HepG2 (cell line): Measurements from ENCODE around the gene VEZF1. TPM values are rescaled to one million over a fixed set of nuclear protein-coding genes. Genes with fewer than 3 reads are reported as not detected.

Experiments used
- CENPT ChIP-seq: sonication (generic); formaldehyde crosslinking; IDR thresholded peaks from 2 replicates; pipeline ENCODE4 v1.8.0; 2022; ENCODE audit warnings: low read depth, mild to moderate bottlenecking, moderate library complexity, missing genetic modification reagents
- HNF1A ChIP-seq, 2 experiments: sonication (generic) in 1 of 2; formaldehyde crosslinking in 1 of 2; IDR thresholded peaks; 2 replicates each; pipeline versions ENCODE4 v1.4.0 to v1.6.1; 2016 to 2020; ENCODE audit warnings: borderline replicate concordance in 1 of 2, low read depth in 1 of 2, mild to moderate bottlenecking in 1 of 2, missing genetic modification reagents in 1 of 2
- KAT7 ChIP-seq: IDR thresholded peaks from 2 replicates; pipeline ENCODE4 v1.6.1; 2018; ENCODE audit warnings: borderline replicate concordance, missing compliant biosample characterization
- MBNL3 ChIP-seq: fragments of 250-450 bp; sonication (Bioruptor Pico); conservative IDR thresholded peaks from 2 replicates; pipeline ENCODE4 v1.8.0; 2022; ENCODE audit warnings: mild to moderate bottlenecking, inconsistent platforms
- MTA3 ChIP-seq: sonication (generic); formaldehyde crosslinking; IDR thresholded peaks from 2 replicates; pipeline ENCODE4 v1.4.0; 2020; ENCODE audit warnings: missing genetic modification reagents
- MXD4 ChIP-seq: IDR thresholded peaks from 2 replicates; pipeline ENCODE4 v1.6.1; 2016; ENCODE audit warnings: mild to moderate bottlenecking, missing biosample characterization, missing genetic modification reagents
- NCOR1 ChIP-seq: fragments of 200-600 bp; sonication (generic); IDR thresholded peaks from 2 replicates; pipeline ENCODE4 v1.7.0; 2017; ENCODE audit warnings: antibody characterized with exemption, low read length, borderline replicate concordance
- NR2C2 ChIP-seq: sonication (generic); formaldehyde crosslinking; IDR thresholded peaks from 2 replicates; pipeline ENCODE4 v1.4.0; 2020; ENCODE audit warnings: missing genetic modification reagents, mild to moderate bottlenecking, moderate library complexity, borderline replicate concordance
- ZBTB38 ChIP-seq: sonication (generic); formaldehyde crosslinking; IDR thresholded peaks from 2 replicates; pipeline ENCODE4 v1.5.1; 2020; ENCODE audit warnings: mild to moderate bottlenecking, missing genetic modification reagents
- ZFX ChIP-seq: sonication (generic); formaldehyde crosslinking; IDR thresholded peaks from 2 replicates; pipeline ENCODE4 v1.4.0; 2020; ENCODE audit warnings: mild to moderate bottlenecking, low read depth, missing genetic modification reagents, moderate library complexity
- ZNF274 ChIP-seq: sonication (generic); formaldehyde crosslinking; IDR thresholded peaks from 2 replicates; pipeline ENCODE4 v1.5.1; 2020; ENCODE audit warnings: mild to moderate bottlenecking, missing genetic modification reagents
- ZNF362 ChIP-seq: sonication (generic); formaldehyde crosslinking; IDR thresholded peaks from 2 replicates; pipeline ENCODE4 v1.4.0; 2020; ENCODE audit warnings: missing genetic modification reagents, mild to moderate bottlenecking, borderline replicate concordance
- polyA plus RNA-seq, 8 experiments: library from polyadenylated mRNA; depleted of rRNA in 3 of 8; stranded (reverse) in 7 of 8; unstranded in 1 of 8; fragments of >200 nt; fragmentation: Illumina TruSeq in 4 of 8; extraction: Trizol in 4 of 8; gene quantifications; 2 replicates each; pipeline versions ENCODE4 v1.2.1 to v1.2.3, GENCODE V29; 2011 to 2016; ENCODE audit warnings: low read depth in 4 of 8, missing spikeins in 1 of 8, mixed read lengths in 1 of 8; ENCODE audit not compliant: insufficient read depth in 1 of 8
- total RNA-seq, 5 experiments: library from RNA; depleted of rRNA; stranded (reverse); fragments of >200 nt; fragmentation: Illumina TruSeq; extraction: Trizol; gene quantifications; 2 replicates each; pipeline ENCODE4 v1.2.3, GENCODE V29; 2016; ENCODE audit warnings: low read depth in 1 of 5
- TF ChIP-seq, protein P1 (sequence below): sonication (generic); IDR thresholded peaks from 2 replicates; pipeline ENCODE4 v1.6.1; 2016; ENCODE audit warnings: low read depth, borderline replicate concordance
- TF ChIP-seq, protein P2 (sequence below): sonication (generic); formaldehyde crosslinking; IDR thresholded peaks from 2 replicates; pipeline ENCODE4 v1.4.0; 2020; ENCODE audit warnings: missing genetic modification reagents, borderline replicate concordance
- TF ChIP-seq, protein P3 (sequence below): sonication (generic); formaldehyde crosslinking; IDR thresholded peaks from 2 replicates; pipeline ENCODE4 v1.8.1; 2023; ENCODE audit warnings: mild to moderate bottlenecking, missing genetic modification reagents

Gene VEZF1
- total and polyA plus RNA-seq, 2 of the 13 experiments (the other 11 are each of a cell fraction or from before 2014, with no cell fraction given), result 45.9 to 49.7 TPM

GRCh38 chr17:57988301-57989250 is 522 bp upstream of the VEZF1 start (continued):
- TF ChIP-seq MXD4 (CRISPR knock-in tag) (peak; percentile 7; the same call in 1 of the 2 replicates), CENPT (CRISPR knock-in tag) (no peak), NR2C2 (peak; percentile 35), NCOR1 (no peak), MBNL3 (CRISPR knock-in tag) (no peak), ZFX (CRISPR knock-in tag) (peak; percentile 31; the same call in 1 of the 2 replicates), KAT7 (CRISPR knock-in tag) (no peak), ZNF362 (CRISPR knock-in tag) (0 out of 2 replicates have a peak, but pooled peaks have one; percentile 48), ZBTB38 (CRISPR knock-in tag) (no peak; the same call in 1 of the 2 replicates), ZNF274 (CRISPR knock-in tag) (no peak), MTA3 (CRISPR knock-in tag) (no peak), HNF1A (IDR thresholded peaks at IDR 0.05; ENCODE audit: low read depth) (no peak), HNF1A (CRISPR knock-in tag; IDR thresholded peaks at IDR 0.05; ENCODE audit: borderline replicate concordance) (no peak)
- TF ChIP-seq, protein P1, sequence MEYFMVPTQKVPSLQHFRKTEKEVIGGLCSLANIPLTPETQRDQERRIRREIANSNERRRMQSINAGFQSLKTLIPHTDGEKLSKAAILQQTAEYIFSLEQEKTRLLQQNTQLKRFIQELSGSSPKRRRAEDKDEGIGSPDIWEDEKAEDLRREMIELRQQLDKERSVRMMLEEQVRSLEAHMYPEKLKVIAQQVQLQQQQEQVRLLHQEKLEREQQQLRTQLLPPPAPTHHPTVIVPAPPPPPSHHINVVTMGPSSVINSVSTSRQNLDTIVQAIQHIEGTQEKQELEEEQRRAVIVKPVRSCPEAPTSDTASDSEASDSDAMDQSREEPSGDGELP, result peak; percentile 65; the same call in 1 of the 2 replicates
- TF ChIP-seq, protein P2, sequence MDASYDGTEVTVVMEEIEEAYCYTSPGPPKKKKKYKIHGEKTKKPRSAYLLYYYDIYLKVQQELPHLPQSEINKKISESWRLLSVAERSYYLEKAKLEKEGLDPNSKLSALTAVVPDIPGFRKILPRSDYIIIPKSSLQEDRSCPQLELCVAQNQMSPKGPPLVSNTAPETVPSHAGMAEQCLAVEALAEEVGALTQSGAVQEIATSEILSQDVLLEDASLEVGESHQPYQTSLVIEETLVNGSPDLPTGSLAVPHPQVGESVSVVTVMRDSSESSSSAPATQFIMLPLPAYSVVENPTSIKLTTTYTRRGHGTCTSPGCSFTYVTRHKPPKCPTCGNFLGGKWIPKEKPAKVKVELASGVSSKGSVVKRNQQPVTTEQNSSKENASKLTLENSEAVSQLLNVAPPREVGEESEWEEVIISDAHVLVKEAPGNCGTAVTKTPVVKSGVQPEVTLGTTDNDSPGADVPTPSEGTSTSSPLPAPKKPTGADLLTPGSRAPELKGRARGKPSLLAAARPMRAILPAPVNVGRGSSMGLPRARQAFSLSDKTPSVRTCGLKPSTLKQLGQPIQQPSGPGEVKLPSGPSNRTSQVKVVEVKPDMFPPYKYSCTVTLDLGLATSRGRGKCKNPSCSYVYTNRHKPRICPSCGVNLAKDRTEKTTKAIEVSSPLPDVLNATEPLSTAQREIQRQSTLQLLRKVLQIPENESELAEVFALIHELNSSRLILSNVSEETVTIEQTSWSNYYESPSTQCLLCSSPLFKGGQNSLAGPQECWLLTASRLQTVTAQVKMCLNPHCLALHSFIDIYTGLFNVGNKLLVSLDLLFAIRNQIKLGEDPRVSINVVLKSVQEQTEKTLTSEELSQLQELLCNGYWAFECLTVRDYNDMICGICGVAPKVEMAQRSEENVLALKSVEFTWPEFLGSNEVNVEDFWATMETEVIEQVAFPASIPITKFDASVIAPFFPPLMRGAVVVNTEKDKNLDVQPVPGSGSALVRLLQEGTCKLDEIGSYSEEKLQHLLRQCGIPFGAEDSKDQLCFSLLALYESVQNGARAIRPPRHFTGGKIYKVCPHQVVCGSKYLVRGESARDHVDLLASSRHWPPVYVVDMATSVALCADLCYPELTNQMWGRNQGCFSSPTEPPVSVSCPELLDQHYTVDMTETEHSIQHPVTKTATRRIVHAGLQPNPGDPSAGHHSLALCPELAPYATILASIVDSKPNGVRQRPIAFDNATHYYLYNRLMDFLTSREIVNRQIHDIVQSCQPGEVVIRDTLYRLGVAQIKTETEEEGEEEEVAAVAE (CRISPR knock-in tag), result peak; percentile 39; the same call in 1 of the 2 replicates
- TF ChIP-seq, protein P3, sequence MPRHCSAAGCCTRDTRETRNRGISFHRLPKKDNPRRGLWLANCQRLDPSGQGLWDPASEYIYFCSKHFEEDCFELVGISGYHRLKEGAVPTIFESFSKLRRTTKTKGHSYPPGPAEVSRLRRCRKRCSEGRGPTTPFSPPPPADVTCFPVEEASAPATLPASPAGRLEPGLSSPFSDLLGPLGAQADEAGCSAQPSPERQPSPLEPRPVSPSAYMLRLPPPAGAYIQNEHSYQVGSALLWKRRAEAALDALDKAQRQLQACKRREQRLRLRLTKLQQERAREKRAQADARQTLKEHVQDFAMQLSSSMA (CRISPR knock-in tag), result peak; percentile 50; the same call in 1 of the 2 replicates
